SK-N-SH (cell line): ENCODE measurements around the gene NTNG2.

Source experiments
- CTCF ChIP-seq: fragments of 200-600 bp; sonication (generic); IDR thresholded peaks from 2 replicates; pipeline ENCODE4 v1.6.1; 2017; ENCODE audit warnings: antibody characterized with exemption, mild to moderate bottlenecking, moderate library complexity
- MXI1 ChIP-seq: IDR thresholded peaks from 2 replicates; pipeline ENCODE4 v1.6.1; 2012; ENCODE audit warnings: mild to moderate bottlenecking, low read depth, low read length, improper control_type of control experiment
- SMC3 ChIP-seq: IDR thresholded peaks from 2 replicates; pipeline ENCODE4 v1.6.1; 2012; ENCODE audit warnings: low read depth, low read length, improper control_type of control experiment

GRCh38 chr9:132163457-132163875 is 1.6 kb downstream of the NTNG2 start:
- TF ChIP-seq SMC3, result no peak
- no peak for TF ChIP-seq MXI1
- TF ChIP-seq CTCF, result no peak
